Measurements from ENCODE around the gene FSTL4. TPM values are rescaled to one million over a fixed set of nuclear protein-coding genes. Genes with fewer than 3 reads are reported as not detected.
A peak's percentile ranks its signal among the peaks of the same experiment; 100 is the strongest.

Gene FSTL4
- total RNA-seq, 2 donors from 2014 or later: 4.4 to 5.5 TPM

DNA sequence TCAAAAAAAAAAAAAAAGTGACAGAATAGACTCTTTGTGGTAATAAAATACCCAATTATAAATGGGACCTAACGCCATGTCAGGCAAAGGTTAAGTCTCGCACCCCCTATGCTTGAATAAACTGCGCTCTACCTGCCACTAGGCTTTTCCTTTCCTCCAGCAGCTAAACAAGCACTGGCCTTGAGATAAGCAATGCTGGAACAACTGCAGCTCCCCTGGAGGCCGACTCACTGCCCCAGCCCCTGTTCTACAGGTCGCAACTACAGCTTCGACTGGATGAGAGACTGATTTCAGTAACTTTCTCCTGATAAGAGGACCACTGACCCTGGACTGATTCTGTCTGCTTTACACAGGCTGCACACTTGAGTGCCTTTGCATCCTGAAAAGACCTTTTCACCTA is 350.3 kb downstream of the FSTL4 start:
- H3K36me3 Mint-ChIP-seq (ENCODE audit: low read depth): no peaks in the 10 kb centered on the region
- H3K36me3 ChIP-seq (ENCODE audit: control insufficient read depth, insufficient read depth, low read length): no peaks in the 10 kb centered on the region
- peak overlapping the region; percentile 5 for H3K4me3 Mint-ChIP-seq
- no peaks in the 10 kb centered on the region for H3K9me3 Mint-ChIP-seq
- peaks cover 3% of the 10 kb centered on the region for H3K27me3 Mint-ChIP-seq (ENCODE audit: insufficient read depth)
- H3K27me3 ChIP-seq (ENCODE audit: control insufficient read depth, insufficient read depth, low read length, poor library complexity, severe bottlenecking): no peaks in the 10 kb centered on the region
- no peak overlapping the region for H3K4me3 ChIP-seq (ENCODE audit: low read length)
- H3K27ac ChIP-seq (ENCODE audit: low read depth, low read length): no peak overlapping the region
- no peaks in the 10 kb centered on the region for H3K9me3 ChIP-seq (ENCODE audit: control insufficient read depth, low read length)
- H3K4me1 ChIP-seq (ENCODE audit: control insufficient read depth, insufficient read depth, low read length): no peaks in the 10 kb centered on the region
- peak; percentile 76 for DNase-seq
- TF ChIP-seq, protein P1, sequence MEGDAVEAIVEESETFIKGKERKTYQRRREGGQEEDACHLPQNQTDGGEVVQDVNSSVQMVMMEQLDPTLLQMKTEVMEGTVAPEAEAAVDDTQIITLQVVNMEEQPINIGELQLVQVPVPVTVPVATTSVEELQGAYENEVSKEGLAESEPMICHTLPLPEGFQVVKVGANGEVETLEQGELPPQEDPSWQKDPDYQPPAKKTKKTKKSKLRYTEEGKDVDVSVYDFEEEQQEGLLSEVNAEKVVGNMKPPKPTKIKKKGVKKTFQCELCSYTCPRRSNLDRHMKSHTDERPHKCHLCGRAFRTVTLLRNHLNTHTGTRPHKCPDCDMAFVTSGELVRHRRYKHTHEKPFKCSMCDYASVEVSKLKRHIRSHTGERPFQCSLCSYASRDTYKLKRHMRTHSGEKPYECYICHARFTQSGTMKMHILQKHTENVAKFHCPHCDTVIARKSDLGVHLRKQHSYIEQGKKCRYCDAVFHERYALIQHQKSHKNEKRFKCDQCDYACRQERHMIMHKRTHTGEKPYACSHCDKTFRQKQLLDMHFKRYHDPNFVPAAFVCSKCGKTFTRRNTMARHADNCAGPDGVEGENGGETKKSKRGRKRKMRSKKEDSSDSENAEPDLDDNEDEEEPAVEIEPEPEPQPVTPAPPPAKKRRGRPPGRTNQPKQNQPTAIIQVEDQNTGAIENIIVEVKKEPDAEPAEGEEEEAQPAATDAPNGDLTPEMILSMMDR (conservative IDR thresholded peaks at IDR 0.05): peak; percentile 64
- WGBS, 2 experiments (ENCODE audit: insufficient coverage in 1 of 2, insufficient read length in 1 of 2): 66 to 81% methylated on average over 5 to 6 of the region's 6 CpGs
- H3K27ac Mint-ChIP-seq: no peak overlapping the region
- H3K4me1 Mint-ChIP-seq: peaks cover 34% of the 10 kb centered on the region
- H3K9ac ChIP-seq (ENCODE audit: extremely low read depth, low read length, poor library complexity, severe bottlenecking): no peak overlapping the region

DNA sequence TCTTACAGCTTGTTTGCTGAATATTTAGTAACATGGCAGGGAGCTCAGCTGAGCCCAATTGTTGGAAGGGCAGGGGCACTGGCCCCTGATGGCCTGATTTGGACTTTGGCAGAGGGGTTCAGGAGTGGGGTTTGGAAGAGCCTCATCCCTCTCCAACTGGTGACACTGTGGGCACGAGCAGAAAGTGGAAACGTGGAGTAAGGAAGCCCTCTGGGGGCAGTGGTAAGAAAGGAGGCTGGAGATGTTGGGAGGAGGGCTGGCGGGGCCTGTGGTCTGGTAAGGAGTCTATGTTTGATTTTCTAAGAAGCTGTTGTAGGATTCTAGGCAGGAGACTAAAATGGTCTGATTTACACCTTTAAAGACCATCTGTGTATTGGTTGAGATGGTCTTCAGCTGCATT is 351.6 kb downstream of the FSTL4 start:
- H3K27ac ChIP-seq (ENCODE audit: low read depth, low read length): no peak overlapping the region
- H3K4me3 ChIP-seq (ENCODE audit: low read length): no peak overlapping the region
- H3K4me1 ChIP-seq (ENCODE audit: control insufficient read depth, insufficient read depth, low read length): peaks cover 5% of the 10 kb centered on the region
- Mint-ChIP-seq H3K4me3 (no peak overlapping the region), H3K9me3 (no peaks in the 10 kb centered on the region), H3K36me3 (ENCODE audit: low read depth) (no peaks in the 10 kb centered on the region), H3K27ac (peak overlapping the region; percentile 70), H3K4me1 (peaks cover 35% of the 10 kb centered on the region), H3K27me3 (ENCODE audit: insufficient read depth) (peaks cover 3% of the 10 kb centered on the region)
- no peaks in the 10 kb centered on the region for H3K9me3 ChIP-seq (ENCODE audit: control insufficient read depth, low read length)
- H3K27me3 ChIP-seq (ENCODE audit: control insufficient read depth, insufficient read depth, low read length, poor library complexity, severe bottlenecking): no peaks in the 10 kb centered on the region
- DNase-seq: no peak
- H3K9ac ChIP-seq (ENCODE audit: extremely low read depth, low read length, poor library complexity, severe bottlenecking): no peak overlapping the region
- TF ChIP-seq, protein P1 (conservative IDR thresholded peaks at IDR 0.05): no peak
- no peaks in the 10 kb centered on the region for H3K36me3 ChIP-seq (ENCODE audit: control insufficient read depth, insufficient read depth, low read length)
- 79 to 81% methylated on average over 2 to 3 of the region's 3 CpGs for WGBS, 2 experiments (ENCODE audit: insufficient coverage in 1 of 2, insufficient read length in 1 of 2)

DNA sequence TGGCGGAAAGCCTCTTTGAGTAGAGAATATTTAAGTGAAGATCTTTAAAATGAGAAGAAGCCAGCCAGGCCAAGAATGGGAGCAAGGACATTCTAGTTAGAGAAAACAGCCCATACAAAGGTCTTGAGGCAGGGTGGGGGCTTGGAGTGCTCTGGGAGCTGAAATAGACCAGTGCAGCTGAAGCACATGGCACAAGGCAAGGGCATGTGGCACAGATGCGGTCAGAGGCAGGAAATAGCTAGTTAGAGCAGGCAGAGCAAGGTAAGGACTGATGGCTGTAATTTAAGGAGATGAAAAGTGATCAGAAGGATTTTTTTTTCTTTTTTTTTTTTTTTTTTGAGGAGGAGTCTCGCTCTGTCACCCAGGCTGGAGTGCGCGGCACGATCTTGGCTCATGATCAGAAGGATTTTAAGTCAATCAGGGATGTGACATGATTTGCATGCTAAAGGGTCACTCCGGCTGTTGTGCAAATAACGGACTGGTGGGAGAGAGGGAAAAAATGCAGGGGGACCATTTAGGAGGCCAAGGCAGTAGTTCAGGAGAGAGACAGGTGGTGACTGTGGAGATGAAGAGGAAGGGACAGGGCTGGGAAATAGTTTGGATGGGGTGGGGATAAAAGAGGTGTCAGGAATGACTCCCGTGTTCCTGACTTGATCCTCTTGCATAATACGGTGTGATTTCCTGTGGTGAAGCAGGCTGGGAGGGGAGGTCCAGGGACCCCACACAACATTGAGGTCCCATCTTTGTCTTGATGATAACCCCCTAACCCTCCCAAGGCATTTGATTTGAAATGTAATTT is 352.9 kb downstream of the FSTL4 start:
- H3K4me1 Mint-ChIP-seq: peaks cover 35% of the 10 kb centered on the region
- no peak overlapping the region for H3K27ac Mint-ChIP-seq
- WGBS, 2 experiments (ENCODE audit: insufficient coverage in 1 of 2, insufficient read length in 1 of 2): 86 to 88% methylated on average over 4 to 10 of the region's 10 CpGs
- no peaks in the 10 kb centered on the region for H3K9me3 Mint-ChIP-seq
- Histone ChIP-seq H3K27ac (ENCODE audit: low read depth, low read length) (no peak overlapping the region), H3K9me3 (ENCODE audit: control insufficient read depth, low read length) (no peaks in the 10 kb centered on the region), H3K27me3 (ENCODE audit: control insufficient read depth, insufficient read depth, low read length, poor library complexity, severe bottlenecking) (no peaks in the 10 kb centered on the region), H3K9ac (ENCODE audit: extremely low read depth, low read length, poor library complexity, severe bottlenecking) (no peak overlapping the region), H3K4me3 (ENCODE audit: low read length) (no peak overlapping the region), H3K4me1 (ENCODE audit: control insufficient read depth, insufficient read depth, low read length) (peaks cover 5% of the 10 kb centered on the region), H3K36me3 (ENCODE audit: control insufficient read depth, insufficient read depth, low read length) (no peaks in the 10 kb centered on the region)
- TF ChIP-seq, protein P1 (conservative IDR thresholded peaks at IDR 0.05): no peak
- no peak overlapping the region for H3K4me3 Mint-ChIP-seq
- no peaks in the 10 kb centered on the region for H3K36me3 Mint-ChIP-seq (ENCODE audit: low read depth)
- no peak for DNase-seq
- H3K27me3 Mint-ChIP-seq (ENCODE audit: insufficient read depth): peaks cover 3% of the 10 kb centered on the region
